ENCODE measurements around the gene GNG4.

- TF ChIP-seq, protein P1, sequence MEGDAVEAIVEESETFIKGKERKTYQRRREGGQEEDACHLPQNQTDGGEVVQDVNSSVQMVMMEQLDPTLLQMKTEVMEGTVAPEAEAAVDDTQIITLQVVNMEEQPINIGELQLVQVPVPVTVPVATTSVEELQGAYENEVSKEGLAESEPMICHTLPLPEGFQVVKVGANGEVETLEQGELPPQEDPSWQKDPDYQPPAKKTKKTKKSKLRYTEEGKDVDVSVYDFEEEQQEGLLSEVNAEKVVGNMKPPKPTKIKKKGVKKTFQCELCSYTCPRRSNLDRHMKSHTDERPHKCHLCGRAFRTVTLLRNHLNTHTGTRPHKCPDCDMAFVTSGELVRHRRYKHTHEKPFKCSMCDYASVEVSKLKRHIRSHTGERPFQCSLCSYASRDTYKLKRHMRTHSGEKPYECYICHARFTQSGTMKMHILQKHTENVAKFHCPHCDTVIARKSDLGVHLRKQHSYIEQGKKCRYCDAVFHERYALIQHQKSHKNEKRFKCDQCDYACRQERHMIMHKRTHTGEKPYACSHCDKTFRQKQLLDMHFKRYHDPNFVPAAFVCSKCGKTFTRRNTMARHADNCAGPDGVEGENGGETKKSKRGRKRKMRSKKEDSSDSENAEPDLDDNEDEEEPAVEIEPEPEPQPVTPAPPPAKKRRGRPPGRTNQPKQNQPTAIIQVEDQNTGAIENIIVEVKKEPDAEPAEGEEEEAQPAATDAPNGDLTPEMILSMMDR (IDR thresholded peaks at IDR 0.05; ENCODE audit: low read depth, low read length) = no peak
- TF ChIP-seq EZH2phosphoT487 (IDR thresholded peaks at IDR 0.05; ENCODE audit: low read depth) = no peak
These were observed 148.5 kb downstream of the GNG4 start for GRCh38 chr1:235500971-235501540.

All from OCI-LY3 (cell line).